Testis (tissue), 2 donors: Measurements from ENCODE around the gene SLC25A44.

ENCODE experiments used
- CTCF ChIP-seq, 3 experiments: fragments of 450-650 bp in 2 of 3; fragments of 200-600 bp in 1 of 3; sonication (generic) in 1 of 3; IDR thresholded peaks; one replicate each; pipeline ENCODE4 v1.5.1; 2016 to 2019; ENCODE audit warnings: antibody characterized with exemption in 3 of 3, mild to moderate bottlenecking in 2 of 3, moderate library complexity in 1 of 3
- POLR2A ChIP-seq: fragments of 450-650 bp; IDR thresholded peaks from one replicate; pipeline ENCODE4 v1.6.1; 2017; ENCODE audit warnings: antibody characterized with exemption, mild to moderate bottlenecking, moderate library complexity

- TF ChIP-seq CTCF (IDR thresholded peaks at IDR 0.05) = no peak
- no peak for TF ChIP-seq POLR2A
Measured at GRCh38 chr1:156225677-156226014, 31.7 kb downstream of the SLC25A44 start.
